OCI-LY7 (cell line): ENCODE measurements around the gene MIEF1. TPM values are rescaled to one million over a fixed set of nuclear protein-coding genes. Genes with fewer than 3 reads are reported as not detected.

ENCODE experiments used
- BruUV-seq: library from RNA; stranded (reverse); fragments of 400-500 nt; replicated peaks from 2 replicates; lab custom pipeline; 2021; lab: Mats Ljungman, UMichigan
- CTCF ChIA-PET: fragments of 300-600 bp; sonication (Branson Sonifier 250); formaldehyde crosslinking; loops from one replicate; lab custom pipeline; 2022; ENCODE audit warnings: antibody characterized with exemption; ENCODE audit not compliant: unreplicated experiment; lab: Charles Lee
- POLR2A ChIA-PET: fragments of 300-600 bp; sonication (Branson Sonifier 250); formaldehyde crosslinking; loops from one replicate; lab custom pipeline; 2022; ENCODE audit warnings: antibody characterized with exemption; lab: Charles Lee
- DNase-seq: peaks from one replicate; pipeline ENCODE4 v3.0.0-alpha.2; 2015; ENCODE audit warnings: low spot score
- H2AFZ ChIP-seq: fragments of 200-600 bp; sonication (generic), shearing (Covaris generic); 2 replicates; pipeline ENCODE4 v1.6.1; 2014; ENCODE audit warnings: mild to moderate bottlenecking, antibody characterized with exemption, low read length, moderate library complexity
- H3K27ac ChIP-seq: fragments of 200-600 bp; sonication (generic); 2 replicates; pipeline ENCODE4 v1.5.1; 2014; ENCODE audit warnings: mixed run types, low read depth, mild to moderate bottlenecking, moderate library complexity, low read length, inconsistent platforms; ENCODE audit not compliant: poor library complexity, severe bottlenecking
- H3K36me3 ChIP-seq: fragments of 200-600 bp; sonication (generic); 2 replicates; pipeline ENCODE4 v1.6.1; 2014; ENCODE audit warnings: mild to moderate bottlenecking, antibody characterized with exemption, low read length, moderate library complexity, mixed read lengths; ENCODE audit not compliant: insufficient read depth
- H3K4me1 ChIP-seq: fragments of 200-600 bp; sonication (generic); 2 replicates; pipeline ENCODE4 v1.5.1; 2014; ENCODE audit warnings: mild to moderate bottlenecking, low read length; ENCODE audit not compliant: insufficient read depth, poor library complexity, severe bottlenecking
- H3K4me2 ChIP-seq: fragments of 200-600 bp; sonication (generic); 2 replicates; pipeline ENCODE4 v1.6.1; 2014; ENCODE audit warnings: mild to moderate bottlenecking, low read length
- H3K4me3 ChIP-seq: fragments of 200-600 bp; sonication (generic); 2 replicates; pipeline ENCODE4 v1.5.1; 2014; ENCODE audit warnings: mild to moderate bottlenecking, low read depth, low read length; ENCODE audit not compliant: poor library complexity, severe bottlenecking
- H3K79me2 ChIP-seq: fragments of 200-600 bp; sonication (generic); 2 replicates; pipeline ENCODE4 v1.6.1; 2016; ENCODE audit warnings: low read depth, mild to moderate bottlenecking, low read length, moderate library complexity, mixed read lengths; ENCODE audit not compliant: insufficient read depth
- H3K9me2 ChIP-seq: fragments of 200-600 bp; sonication (generic); 2 replicates; pipeline ENCODE4 v1.6.1; 2016; ENCODE audit warnings: mild to moderate bottlenecking, low read length, mixed read lengths; ENCODE audit not compliant: insufficient read depth
- H3K9me3 ChIP-seq: fragments of 200-600 bp; sonication (generic); 2 replicates; pipeline ENCODE4 v1.6.1; 2014; ENCODE audit warnings: mild to moderate bottlenecking, mixed run types, low read length, mixed read lengths
- H4K20me1 ChIP-seq: fragments of 200-600 bp; sonication (generic); 2 replicates; pipeline ENCODE4 v1.6.1; 2014; ENCODE audit warnings: mild to moderate bottlenecking, antibody characterized with exemption, low read length, moderate library complexity, mixed read lengths; ENCODE audit not compliant: insufficient read depth
- CTCF ChIP-seq: fragments of 200-600 bp; sonication (generic); conservative IDR thresholded peaks from 2 replicates; pipeline ENCODE4 v1.5.1; 2014; ENCODE audit warnings: mild to moderate bottlenecking, antibody characterized with exemption, low read length, moderate library complexity, mixed read lengths
- EZH2phosphoT487 ChIP-seq: fragments of 200-600 bp; sonication (generic); IDR thresholded peaks from 2 replicates; pipeline ENCODE4 v1.6.1; 2018; ENCODE audit warnings: low read depth, borderline replicate concordance, mild to moderate bottlenecking, mixed run types, antibody characterized with exemption, low read length, moderate library complexity, mixed read lengths
- intact Hi-C: fragments of 100-400 bp; cut with micrococcal nuclease; formaldehyde crosslinking; loops from one replicate; pipeline ENCODE4 v1.10.0; 2022; ENCODE audit not compliant: unreplicated experiment
- total RNA-seq, 2 experiments: library from RNA; depleted of rRNA in 1 of 2; stranded (reverse); fragments of >200 nt in 1 of 2; shearing (Covaris generic) in 1 of 2; gene quantifications; 2 replicates each; pipeline ENCODE4 v1.2.3, GENCODE V29; 2014 to 2022

Gene MIEF1
- total RNA-seq, 2 experiments from 2014 or later: 32.5 to 55.0 TPM

DNA sequence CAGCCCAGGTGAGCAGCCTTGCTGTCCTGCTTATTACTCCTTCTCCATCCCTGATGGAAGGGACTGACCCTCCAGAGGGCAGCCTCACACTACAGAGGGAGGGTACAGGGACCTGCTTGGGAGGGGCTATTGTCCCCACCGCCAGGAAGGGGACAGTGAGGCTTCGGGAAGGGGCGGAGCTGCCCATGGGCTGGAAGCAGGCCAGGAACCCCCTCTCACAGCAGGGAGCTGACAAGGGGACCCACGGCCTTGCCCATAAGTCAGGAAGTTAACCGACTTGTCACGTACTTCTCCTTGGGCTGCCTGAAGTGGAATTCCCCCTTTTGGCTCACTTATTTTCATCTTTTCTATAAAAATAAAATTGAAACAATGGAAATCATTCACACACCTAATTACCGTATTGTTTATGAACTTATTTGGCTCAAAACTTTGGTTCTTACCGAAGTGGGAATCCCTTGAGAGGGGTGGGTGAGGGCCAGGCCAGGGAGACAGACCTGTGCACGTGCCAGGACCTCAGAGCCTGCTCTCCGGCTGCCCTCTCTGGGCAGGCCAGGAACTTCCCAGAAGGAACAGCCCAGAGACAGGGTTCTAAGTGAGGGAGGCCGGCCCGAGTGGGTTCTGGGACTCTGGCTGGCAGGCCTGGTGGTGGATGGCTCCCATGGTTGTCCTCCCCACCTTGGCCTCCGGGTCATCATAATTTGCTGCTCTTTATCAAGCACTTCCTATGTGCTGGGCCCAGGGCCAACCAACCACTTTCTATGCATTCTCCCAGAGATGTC, 39.5 kb upstream of the MIEF1 start:
- no peaks in the 10 kb centered on the region for H3K9me2 ChIP-seq
- H2AFZ ChIP-seq: no peak overlapping the region
- peaks cover 82% of the 10 kb centered on the region for H3K79me2 ChIP-seq
- H4K20me1 ChIP-seq: no peaks in the 10 kb centered on the region
- H3K36me3 ChIP-seq: peaks cover 50% of the 10 kb centered on the region; the same call in 1 of the 2 replicates
- H3K9me3 ChIP-seq: no peaks in the 10 kb centered on the region
- intact Hi-C loops: no loop called here
- DNase-seq: no peak
- peaks cover 95% of the 10 kb centered on the region for H3K4me1 ChIP-seq
- ChIA-PET CTCF (no interaction called here), POLR2A (interaction anchor here (0.5 kb wide), 1 partner anchor 40 kb away, joined by 3 read pairs; the partner anchor contains the start of gene MIEF1)
- no TSS peak for BruUV-seq
- peak overlapping the region; percentile 60 for H3K4me2 ChIP-seq
- peak overlapping the region; percentile 93 for H3K27ac ChIP-seq
- H3K4me3 ChIP-seq: no peak overlapping the region
- TF ChIP-seq CTCF: peak; percentile 12; the same call in 1 of the 2 replicates
- TF ChIP-seq EZH2phosphoT487: no peak

DNA sequence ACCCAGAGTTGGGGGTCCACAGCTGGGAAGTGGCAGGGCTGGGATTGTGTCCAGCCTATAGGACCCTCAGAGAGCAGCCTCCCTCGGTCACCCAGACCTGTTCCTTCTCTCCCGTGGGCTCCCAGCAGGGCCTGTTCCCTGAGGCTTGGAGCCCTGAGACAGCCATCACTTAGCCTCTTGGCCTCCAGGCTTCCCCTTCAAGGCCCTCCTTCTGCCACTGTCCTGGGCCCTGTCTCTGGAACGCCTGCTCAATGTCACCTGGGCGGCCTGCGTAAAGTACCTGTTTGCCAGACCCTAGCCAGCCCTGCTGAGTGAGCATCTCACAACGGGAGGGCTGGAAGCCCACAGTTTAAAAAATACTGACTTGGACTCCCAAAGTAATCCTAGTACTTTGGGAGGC, 38.8 kb upstream of the MIEF1 start:
- POLR2A ChIA-PET: interaction anchor here (0.5 to 2.0 kb wide), 2 partner anchors 16 to 39 kb away, joined by 3 to 10 read pairs; partner anchors contain the start of gene MIEF1
- CTCF ChIA-PET: no interaction called here
- H3K4me1 ChIP-seq: peaks cover 98% of the 10 kb centered on the region
- peak overlapping the region; percentile 60; the same call in 1 of the 2 replicates for H3K4me2 ChIP-seq
- peak overlapping the region; percentile 93 for H3K27ac ChIP-seq
- no peaks in the 10 kb centered on the region for H3K9me3 ChIP-seq
- no peaks in the 10 kb centered on the region for H4K20me1 ChIP-seq
- H2AFZ ChIP-seq: no peak overlapping the region
- DNase-seq: no peak
- H3K4me3 ChIP-seq: no peak overlapping the region
- BruUV-seq: no TSS peak
- H3K36me3 ChIP-seq: peaks cover 55% of the 10 kb centered on the region; the same call in 1 of the 2 replicates
- intact Hi-C loops: no loop called here
- TF ChIP-seq CTCF: no peak
- peaks cover 84% of the 10 kb centered on the region for H3K79me2 ChIP-seq
- no peaks in the 10 kb centered on the region for H3K9me2 ChIP-seq
